Measurements from ENCODE around the gene SLC35G4.

DNA sequence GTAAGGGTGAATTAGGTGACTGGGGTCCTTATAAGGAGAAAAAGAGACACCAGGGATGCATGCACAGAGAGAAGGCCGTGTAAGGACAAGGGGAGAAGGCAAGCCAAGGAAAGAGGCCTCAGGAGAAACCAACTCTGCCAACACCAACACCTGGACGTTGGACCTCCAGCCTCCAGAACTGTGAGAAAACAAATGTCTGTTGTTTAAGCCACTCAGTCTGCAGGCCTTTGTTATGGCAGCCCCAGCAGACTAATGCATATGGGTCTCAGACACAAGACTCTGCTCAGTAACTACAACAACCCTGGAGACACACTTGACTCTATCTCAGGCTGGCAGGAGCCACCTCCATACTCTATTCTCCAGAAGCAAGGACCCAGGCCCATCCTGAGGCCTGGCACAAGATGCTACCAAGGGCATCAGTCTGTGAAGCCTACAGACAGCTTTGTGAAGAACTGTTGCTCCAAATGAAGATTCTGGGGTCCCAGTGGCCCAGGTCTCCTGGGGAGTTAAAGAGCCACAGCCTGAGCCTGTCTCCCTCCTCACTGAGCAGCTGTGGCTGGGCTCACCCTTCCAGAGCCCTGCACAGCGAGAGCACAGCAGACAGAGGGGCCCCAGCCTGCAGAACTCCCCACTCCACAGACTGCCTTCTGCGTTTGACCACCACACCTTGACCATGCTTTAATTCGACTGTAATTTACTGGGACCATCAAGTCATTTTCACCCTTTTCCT lies 43.0 kb upstream of the SLC35G4 start:
- TF ChIP-seq, protein P1, sequence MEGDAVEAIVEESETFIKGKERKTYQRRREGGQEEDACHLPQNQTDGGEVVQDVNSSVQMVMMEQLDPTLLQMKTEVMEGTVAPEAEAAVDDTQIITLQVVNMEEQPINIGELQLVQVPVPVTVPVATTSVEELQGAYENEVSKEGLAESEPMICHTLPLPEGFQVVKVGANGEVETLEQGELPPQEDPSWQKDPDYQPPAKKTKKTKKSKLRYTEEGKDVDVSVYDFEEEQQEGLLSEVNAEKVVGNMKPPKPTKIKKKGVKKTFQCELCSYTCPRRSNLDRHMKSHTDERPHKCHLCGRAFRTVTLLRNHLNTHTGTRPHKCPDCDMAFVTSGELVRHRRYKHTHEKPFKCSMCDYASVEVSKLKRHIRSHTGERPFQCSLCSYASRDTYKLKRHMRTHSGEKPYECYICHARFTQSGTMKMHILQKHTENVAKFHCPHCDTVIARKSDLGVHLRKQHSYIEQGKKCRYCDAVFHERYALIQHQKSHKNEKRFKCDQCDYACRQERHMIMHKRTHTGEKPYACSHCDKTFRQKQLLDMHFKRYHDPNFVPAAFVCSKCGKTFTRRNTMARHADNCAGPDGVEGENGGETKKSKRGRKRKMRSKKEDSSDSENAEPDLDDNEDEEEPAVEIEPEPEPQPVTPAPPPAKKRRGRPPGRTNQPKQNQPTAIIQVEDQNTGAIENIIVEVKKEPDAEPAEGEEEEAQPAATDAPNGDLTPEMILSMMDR (IDR thresholded peaks at IDR 0.05; ENCODE audit: poor library complexity, severe bottlenecking) = no peak
- TF ChIP-seq POLR2AphosphoS5 (IDR thresholded peaks at IDR 0.05) = no peak
- TF ChIP-seq EP300 (conservative IDR thresholded peaks at IDR 0.05; ENCODE audit: poor library complexity, severe bottlenecking) = no peak
- TF ChIP-seq EZH2 (IDR thresholded peaks at IDR 0.05; ENCODE audit: borderline replicate concordance, insufficient read depth, low read length, poor library complexity, severe bottlenecking) = no peak
- no peak for TF ChIP-seq MXI1 (conservative IDR thresholded peaks at IDR 0.05; ENCODE audit: poor library complexity, severe bottlenecking)
- no peak for TF ChIP-seq TAF1 (IDR thresholded peaks at IDR 0.05; ENCODE audit: low read depth)

Measured in neural cell (in vitro differentiated cells).